ENCODE data around the gene MAP2K3. TPM values are rescaled to one million over a fixed set of nuclear protein-coding genes. Genes with fewer than 3 reads are reported as not detected.
"Not testable (repeated sequence)": the region's sequence is repeated elsewhere in the genome, so short reads cannot be mapped to it uniquely, and the experiment has no call there.

The MAP2K3 gene
- total RNA-seq, 4 donors from 2014 or later, result 3.3 to 37.0 (median 12.5) TPM

DNA sequence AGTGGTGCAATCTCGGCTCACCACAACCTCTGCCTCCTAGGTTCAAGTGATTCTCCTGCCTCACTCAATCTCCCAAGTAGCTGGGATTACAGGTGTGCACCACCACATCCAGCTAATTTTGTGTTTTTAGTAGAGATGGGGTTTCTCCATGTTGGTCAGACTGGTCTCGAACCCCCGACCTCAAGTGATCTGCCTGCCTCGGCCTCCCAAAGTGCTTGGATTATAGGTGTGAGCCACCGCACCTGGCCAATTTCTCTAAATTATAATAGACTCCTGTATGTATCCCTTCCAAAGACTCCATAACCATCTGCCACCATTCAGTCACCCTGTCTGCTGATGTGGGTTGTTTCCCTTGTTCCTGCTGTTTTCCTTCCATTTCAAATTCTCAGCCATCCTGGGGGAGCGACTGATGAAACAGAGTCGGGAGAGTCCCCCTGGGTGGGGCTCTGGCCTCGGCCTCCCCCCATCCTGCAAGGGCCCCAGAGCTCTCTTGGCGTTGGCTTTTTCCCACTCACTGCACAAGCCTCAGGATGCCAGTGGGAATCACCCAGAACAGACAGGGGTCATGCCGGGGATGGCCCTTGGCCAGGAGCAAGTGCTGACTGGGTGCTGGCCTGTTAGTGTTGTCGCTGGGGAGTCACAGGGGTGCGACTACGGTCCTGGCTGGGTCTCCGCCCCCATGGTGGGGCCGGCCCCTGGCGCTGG lies 25.7 kb downstream of the MAP2K3 start:
- H3K4me3 ChIP-seq; DNase-seq; intact Hi-C loops (cut with DNase I; ENCODE audit: low total_unique reads); H3K27me3 ChIP-seq; H3K4me1 ChIP-seq; H3K9me3 ChIP-seq; H3K36me3 ChIP-seq: not testable (repeated sequence)
- peak overlapping the region in 1 of 2 donors; percentile 29 for H3K27ac ChIP-seq

DNA sequence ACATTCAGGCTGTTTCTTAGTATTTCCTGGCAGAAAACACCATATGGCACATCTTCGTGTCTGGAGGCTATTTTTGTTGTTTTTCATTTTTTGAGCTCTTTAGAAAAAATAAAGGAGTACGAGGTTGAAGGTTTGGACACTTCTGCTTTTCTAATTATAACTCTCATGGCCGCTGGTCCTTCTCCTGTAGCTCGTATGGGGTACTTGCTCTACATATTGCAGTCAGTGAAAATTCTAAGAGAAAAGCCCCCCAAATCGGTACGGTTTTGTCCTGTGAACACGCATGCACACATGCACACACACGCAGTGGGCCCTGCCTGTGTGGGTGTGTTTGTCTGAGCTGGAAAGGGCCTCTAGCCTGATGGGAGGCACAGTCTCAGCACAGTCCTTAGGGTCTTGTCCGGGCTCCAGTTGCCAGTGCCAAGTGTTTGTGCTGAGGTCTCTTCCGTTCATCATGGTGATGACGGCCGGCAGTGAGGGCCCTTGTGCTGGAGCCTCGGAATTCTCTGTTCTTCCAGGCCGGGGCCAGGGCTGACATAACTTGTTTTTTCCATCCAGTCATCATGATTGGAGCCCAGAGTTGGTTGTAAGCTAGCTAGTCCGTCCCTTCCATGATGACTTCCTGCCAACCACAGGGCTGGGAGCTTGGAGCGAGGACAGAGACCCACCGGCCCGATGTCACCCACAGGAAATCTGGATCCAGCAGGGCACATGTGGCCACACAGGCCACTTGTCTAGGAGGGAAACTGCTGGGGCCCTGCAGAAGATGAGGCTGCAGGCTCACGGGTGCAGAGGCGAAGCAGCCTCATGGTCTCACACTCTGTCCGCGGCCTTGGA lies 26.5 kb downstream of the MAP2K3 start:
- intact Hi-C loops (cut with DNase I; ENCODE audit: low total_unique reads), result not testable (repeated sequence)

DNA sequence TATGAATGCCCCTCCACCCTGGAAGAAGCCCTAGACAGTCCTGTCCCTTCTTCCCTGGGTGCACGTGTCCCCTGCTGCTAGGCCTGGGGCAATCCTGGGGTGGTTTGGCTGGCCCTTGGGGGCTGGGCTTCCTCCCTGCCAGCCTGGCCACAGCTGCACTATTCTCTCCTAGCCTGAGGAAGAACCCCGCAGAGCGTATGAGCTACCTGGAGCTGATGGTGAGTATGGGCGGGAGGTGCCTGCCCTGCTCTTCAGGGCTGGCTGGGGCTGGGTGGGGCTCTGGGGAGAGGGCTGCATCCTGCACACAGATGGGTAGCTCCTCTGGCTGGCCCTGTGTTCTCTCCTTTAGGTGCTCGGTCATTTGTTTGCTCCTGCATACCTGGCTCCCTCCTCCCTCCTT lies 28.8 kb downstream of the MAP2K3 start:
- Histone ChIP-seq H3K36me3 (no peaks in the 10 kb centered on the region), H3K27me3 (no peaks in the 10 kb centered on the region), H3K4me1 (no peaks in the 10 kb centered on the region), H3K4me3 (no peak overlapping the region), H3K27ac (no peak overlapping the region), H3K9me3 (peaks cover 0 to 4% of the 10 kb centered on the region in 2 donors)
- DNase-seq, result peak in 1 of 2 donors; percentile 7
- no peak for TF ChIP-seq POLR2A (IDR thresholded peaks at IDR 0.05)
- TF ChIP-seq CTCF (IDR thresholded peaks at IDR 0.05), result no peak
- intact Hi-C loops (cut with DNase I; ENCODE audit: low total_unique reads), result no loop called here

More for the DNA sequence above, 26.5 kb downstream of the MAP2K3 start:
- H3K36me3 ChIP-seq, DNase-seq, H3K9me3 ChIP-seq, H3K4me3 ChIP-seq, H3K4me1 ChIP-seq, H3K27me3 ChIP-seq: not testable (repeated sequence)
- H3K27ac ChIP-seq, result peak overlapping the region in 1 of 2 donors; percentile 29

GRCh38 chr17:21313761-21314160 lies 29.2 kb downstream of the MAP2K3 start:
- intact Hi-C loops (cut with DNase I; ENCODE audit: low total_unique reads); H3K36me3 ChIP-seq; H3K27me3 ChIP-seq; H3K4me3 ChIP-seq; H3K27ac ChIP-seq; H3K4me1 ChIP-seq; H3K9me3 ChIP-seq; DNase-seq: not testable (repeated sequence)

DNA sequence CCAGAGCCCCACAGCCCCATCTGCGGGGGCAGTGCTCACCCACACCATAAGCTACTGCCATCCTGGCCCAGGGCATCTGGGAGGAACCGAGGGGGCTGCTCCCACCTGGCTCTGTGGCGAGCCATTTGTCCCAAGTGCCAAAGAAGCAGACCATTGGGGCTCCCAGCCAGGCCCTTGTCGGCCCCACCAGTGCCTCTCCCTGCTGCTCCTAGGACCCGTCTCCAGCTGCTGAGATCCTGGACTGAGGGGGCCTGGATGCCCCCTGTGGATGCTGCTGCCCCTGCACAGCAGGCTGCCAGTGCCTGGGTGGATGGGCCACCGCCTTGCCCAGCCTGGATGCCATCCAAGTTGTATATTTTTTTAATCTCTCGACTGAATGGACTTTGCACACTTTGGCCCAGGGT lies 29.8 kb downstream of the MAP2K3 start:
- H3K4me1 ChIP-seq; intact Hi-C loops (cut with DNase I; ENCODE audit: low total_unique reads); H3K4me3 ChIP-seq; H3K27ac ChIP-seq; H3K36me3 ChIP-seq; H3K9me3 ChIP-seq; H3K27me3 ChIP-seq: not testable (repeated sequence)
- DNase-seq, result peak in 1 of 2 donors; percentile 12

DNA sequence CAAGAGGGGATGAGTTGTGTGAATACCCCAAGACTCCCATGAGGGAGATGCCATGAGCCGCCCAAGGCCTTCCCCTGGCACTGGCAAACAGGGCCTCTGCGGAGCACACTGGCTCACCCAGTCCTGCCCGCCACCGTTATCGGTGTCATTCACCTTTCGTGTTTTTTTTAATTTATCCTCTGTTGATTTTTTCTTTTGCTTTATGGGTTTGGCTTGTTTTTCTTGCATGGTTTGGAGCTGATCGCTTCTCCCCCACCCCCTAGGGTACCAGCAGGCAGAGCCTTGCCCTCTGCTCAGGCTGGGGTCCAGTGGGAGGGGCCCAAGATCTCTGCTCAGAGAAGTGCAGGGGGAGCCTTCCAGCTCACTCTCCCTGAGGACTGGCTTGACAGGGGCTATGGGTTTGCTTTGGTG lies 30.2 kb downstream of the MAP2K3 start:
- intact Hi-C loops (cut with DNase I; ENCODE audit: low total_unique reads); H3K9me3 ChIP-seq; H3K4me1 ChIP-seq; H3K27ac ChIP-seq; H3K27me3 ChIP-seq; H3K4me3 ChIP-seq; H3K36me3 ChIP-seq: not testable (repeated sequence)
- DNase-seq, result peak in 1 of 2 donors; percentile 11

GRCh38 chr17:21315246-21316000 lies 30.9 kb downstream of the MAP2K3 start:
- H3K36me3 ChIP-seq; intact Hi-C loops (cut with DNase I; ENCODE audit: low total_unique reads); DNase-seq; H3K27me3 ChIP-seq; H3K4me1 ChIP-seq; H3K4me3 ChIP-seq; H3K9me3 ChIP-seq; H3K27ac ChIP-seq: not testable (repeated sequence)

GRCh38 chr17:21316212-21316886 lies 31.8 kb downstream of the MAP2K3 start:
- intact Hi-C loops (cut with DNase I; ENCODE audit: low total_unique reads); H3K36me3 ChIP-seq; H3K27ac ChIP-seq; H3K27me3 ChIP-seq; H3K4me1 ChIP-seq; H3K9me3 ChIP-seq: not testable (repeated sequence)
- DNase-seq, result peak in 1 of 2 donors; percentile 18
- H3K4me3 ChIP-seq, result peak overlapping the region in 1 of 2 donors; percentile 22

DNA sequence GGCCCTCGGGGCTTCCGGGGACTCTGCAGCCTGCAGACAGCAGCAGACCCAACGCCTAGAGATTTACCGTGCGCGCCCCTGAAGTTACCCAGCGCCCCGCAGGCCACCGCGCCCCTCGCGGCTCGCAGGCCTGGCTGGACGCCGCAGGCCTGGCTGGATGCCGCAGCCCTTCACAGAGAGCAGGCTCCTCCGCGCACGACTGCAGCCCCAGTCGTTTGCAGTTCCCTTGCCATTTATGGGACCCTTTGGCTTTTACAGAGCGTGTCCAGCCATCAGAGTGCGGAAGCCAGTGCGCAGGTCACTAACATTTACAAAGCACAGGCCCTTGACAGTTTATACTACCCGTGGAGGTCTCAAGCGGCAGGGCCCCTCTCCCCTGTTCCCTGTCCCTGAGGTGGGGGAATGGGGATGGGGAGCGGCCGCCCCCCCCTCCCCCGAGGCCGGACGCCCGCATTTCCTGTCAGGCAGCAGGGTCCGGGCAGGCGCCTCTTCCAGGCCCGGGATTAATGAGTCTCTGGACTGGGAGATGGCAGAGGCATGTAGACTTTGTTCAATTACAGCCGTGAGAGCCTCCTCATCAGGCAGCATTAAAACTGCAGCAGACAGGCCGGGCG lies 32.5 kb downstream of the MAP2K3 start:
- H3K36me3 ChIP-seq; H3K27me3 ChIP-seq; intact Hi-C loops (cut with DNase I; ENCODE audit: low total_unique reads); H3K4me1 ChIP-seq; H3K9me3 ChIP-seq: not testable (repeated sequence)
- Histone ChIP-seq H3K27ac (peak overlapping the region in 1 of 2 donors; percentile 44), H3K4me3 (peak overlapping the region in 1 of 2 donors; percentile 22)
- peak in 1 of 2 donors; percentile 55 for DNase-seq

GRCh38 chr17:21317821-21318220 lies 33.3 kb downstream of the MAP2K3 start:
- H3K4me1 ChIP-seq; DNase-seq; H3K9me3 ChIP-seq; H3K4me3 ChIP-seq; H3K36me3 ChIP-seq; H3K27ac ChIP-seq; intact Hi-C loops (cut with DNase I; ENCODE audit: low total_unique reads); H3K27me3 ChIP-seq: not testable (repeated sequence)
